Panc1 (cell line): ENCODE measurements around the gene FKBP1A. TPM values are rescaled to one million over a fixed set of nuclear protein-coding genes. Genes with fewer than 3 reads are reported as not detected.

Experiments used
- ATAC-seq: fragments of 200-7000 bp; cut with Tn5 transposase; 2 replicates; pipeline ENCODE4 v1.9.1; 2020; ENCODE audit warnings: mild to moderate bottlenecking, moderate library complexity
- BruUV-seq: library from RNA; stranded (reverse); fragments of 400-500 nt; replicated peaks from 2 replicates; lab custom pipeline; 2021; lab: Mats Ljungman, UMichigan
- CTCF ChIA-PET: fragments of 300-600 bp; sonication (Branson Sonifier 250); formaldehyde crosslinking; loops from one replicate; lab custom pipeline; 2022; ENCODE audit warnings: antibody characterized with exemption; lab: Charles Lee
- POLR2A ChIA-PET: fragments of 300-600 bp; sonication (Branson Sonifier 250); formaldehyde crosslinking; loops from one replicate; lab custom pipeline; 2022; ENCODE audit warnings: antibody characterized with exemption; lab: Charles Lee
- DNase-seq: peaks from one replicate; pipeline ENCODE4 v3.0.0-alpha.2; 2010; ENCODE audit warnings: low read depth, low spot score
- H3K27ac ChIP-seq: 2 replicates; pipeline ENCODE4 v1.5.1; 2011; ENCODE audit warnings: mild to moderate bottlenecking, low read length, inconsistent platforms
- H3K27me3 ChIP-seq: fragments of 200-500 bp; sonication (Bioruptor generic); 2 replicates; pipeline ENCODE4 v1.6.0; 2014; ENCODE audit warnings: low read length, inconsistent platforms; ENCODE audit not compliant: control insufficient read depth, insufficient read depth
- H3K36me3 ChIP-seq: fragments of 200-500 bp; sonication (Bioruptor generic); 2 replicates; pipeline ENCODE4 v1.5.1; 2014; ENCODE audit warnings: inconsistent platforms, mild to moderate bottlenecking, low read length, moderate library complexity; ENCODE audit not compliant: control insufficient read depth, insufficient read depth
- H3K4me1 ChIP-seq: 2 replicates; pipeline ENCODE4 v1.5.1; 2011; ENCODE audit warnings: inconsistent platforms, mild to moderate bottlenecking, low read length, moderate library complexity; ENCODE audit not compliant: control insufficient read depth, insufficient read depth
- H3K4me3 ChIP-seq, 2 experiments: 2 replicates each; pipeline ENCODE4 v1.5.1; 2011 to 2012; ENCODE audit warnings: low read depth in 2 of 2, low read length in 2 of 2, mild to moderate bottlenecking in 2 of 2, inconsistent platforms in 1 of 2, moderate library complexity in 1 of 2
- H3K9me3 ChIP-seq: fragments of 200-500 bp; sonication (Bioruptor generic); 2 replicates; pipeline ENCODE4 v1.5.1; 2014; ENCODE audit warnings: low read depth, mild to moderate bottlenecking, inconsistent platforms, low read length, moderate library complexity; ENCODE audit not compliant: control insufficient read depth, insufficient read depth
- POLR2AphosphoS5 ChIP-seq: IDR thresholded peaks from 2 replicates; pipeline ENCODE4 v1.6.1; 2012; ENCODE audit warnings: mild to moderate bottlenecking, low read depth, low read length, moderate library complexity
- SIN3A ChIP-seq: IDR thresholded peaks from 2 replicates; pipeline ENCODE4 v1.6.1; 2012; ENCODE audit warnings: low read depth, mild to moderate bottlenecking, low read length, moderate library complexity, borderline replicate concordance; ENCODE audit not compliant: insufficient read depth
- TCF7L2 ChIP-seq: IDR thresholded peaks from 2 replicates; pipeline ENCODE4 v1.6.1; 2011; ENCODE audit warnings: mild to moderate bottlenecking, low read depth, low read length, inconsistent platforms
- in situ Hi-C: cut with HindIII; loops from 2 replicates; pipeline ENCODE4 v1.10.0; 2016; ENCODE audit warnings: low sequenced_read_pairs, low pct_unique_long_range_greater_than_20kb
- intact Hi-C: fragments of 100-400 bp; cut with micrococcal nuclease; formaldehyde crosslinking; loops from one replicate; pipeline ENCODE4 v1.10.0; 2022; ENCODE audit not compliant: unreplicated experiment
- total RNA-seq: library from RNA; stranded (reverse); gene quantifications from one replicate; pipeline ENCODE4 v1.2.1, GENCODE V29; 2021; ENCODE audit not compliant: unreplicated experiment
- TF ChIP-seq, protein P1 (sequence below), 2 experiments: IDR thresholded peaks; 2 replicates each; pipeline ENCODE4 v1.6.1; 2011 to 2012; ENCODE audit warnings: low read depth in 2 of 2, control low read depth in 1 of 2, low read length in 1 of 2, mild to moderate bottlenecking in 1 of 2, moderate library complexity in 1 of 2; ENCODE audit not compliant: insufficient read depth in 1 of 2
- TF ChIP-seq, protein P2 (sequence below): fragments of 450-650 bp; IDR thresholded peaks from 2 replicates; pipeline ENCODE4 v1.5.1; 2017; ENCODE audit warnings: mild to moderate bottlenecking

The FKBP1A gene
- total RNA-seq, 1 experiment from 2014 or later: 695 TPM

DNA sequence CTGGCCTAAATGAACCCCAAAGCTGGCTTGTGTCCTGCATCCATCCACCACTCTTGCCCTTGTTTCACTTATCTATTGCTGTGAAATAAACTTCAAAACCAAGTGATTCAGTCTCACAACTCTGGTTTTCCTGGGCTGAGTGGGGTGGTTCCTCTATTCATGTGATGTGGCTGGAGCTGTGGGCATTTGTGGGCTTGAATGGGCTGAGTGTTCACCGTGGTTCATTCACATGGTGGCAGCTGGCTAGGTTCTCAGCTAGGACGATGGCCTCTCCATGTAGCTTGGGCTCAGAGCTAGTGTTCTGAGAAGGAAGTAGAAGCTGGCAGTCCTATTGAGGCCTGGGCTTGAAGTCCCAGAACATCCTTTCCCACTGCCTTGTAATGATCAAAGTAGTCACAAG lies 30.4 kb downstream of the FKBP1A start:
- intact Hi-C loops: no loop called here
- no peaks in the 10 kb centered on the region for H3K27me3 ChIP-seq
- H3K27ac ChIP-seq: no peak overlapping the region
- in situ Hi-C loops: no loop called here
- H3K9me3 ChIP-seq: no peaks in the 10 kb centered on the region
- no peaks in the 10 kb centered on the region for H3K36me3 ChIP-seq
- no peak overlapping the region for H3K4me3 ChIP-seq
- DNase-seq (no peak), ATAC-seq (peak; percentile 39; the same call in 1 of the 2 replicates)
- TF ChIP-seq SIN3A (no peak), TCF7L2 (no peak), POLR2AphosphoS5 (no peak)
- TF ChIP-seq, protein P1, sequence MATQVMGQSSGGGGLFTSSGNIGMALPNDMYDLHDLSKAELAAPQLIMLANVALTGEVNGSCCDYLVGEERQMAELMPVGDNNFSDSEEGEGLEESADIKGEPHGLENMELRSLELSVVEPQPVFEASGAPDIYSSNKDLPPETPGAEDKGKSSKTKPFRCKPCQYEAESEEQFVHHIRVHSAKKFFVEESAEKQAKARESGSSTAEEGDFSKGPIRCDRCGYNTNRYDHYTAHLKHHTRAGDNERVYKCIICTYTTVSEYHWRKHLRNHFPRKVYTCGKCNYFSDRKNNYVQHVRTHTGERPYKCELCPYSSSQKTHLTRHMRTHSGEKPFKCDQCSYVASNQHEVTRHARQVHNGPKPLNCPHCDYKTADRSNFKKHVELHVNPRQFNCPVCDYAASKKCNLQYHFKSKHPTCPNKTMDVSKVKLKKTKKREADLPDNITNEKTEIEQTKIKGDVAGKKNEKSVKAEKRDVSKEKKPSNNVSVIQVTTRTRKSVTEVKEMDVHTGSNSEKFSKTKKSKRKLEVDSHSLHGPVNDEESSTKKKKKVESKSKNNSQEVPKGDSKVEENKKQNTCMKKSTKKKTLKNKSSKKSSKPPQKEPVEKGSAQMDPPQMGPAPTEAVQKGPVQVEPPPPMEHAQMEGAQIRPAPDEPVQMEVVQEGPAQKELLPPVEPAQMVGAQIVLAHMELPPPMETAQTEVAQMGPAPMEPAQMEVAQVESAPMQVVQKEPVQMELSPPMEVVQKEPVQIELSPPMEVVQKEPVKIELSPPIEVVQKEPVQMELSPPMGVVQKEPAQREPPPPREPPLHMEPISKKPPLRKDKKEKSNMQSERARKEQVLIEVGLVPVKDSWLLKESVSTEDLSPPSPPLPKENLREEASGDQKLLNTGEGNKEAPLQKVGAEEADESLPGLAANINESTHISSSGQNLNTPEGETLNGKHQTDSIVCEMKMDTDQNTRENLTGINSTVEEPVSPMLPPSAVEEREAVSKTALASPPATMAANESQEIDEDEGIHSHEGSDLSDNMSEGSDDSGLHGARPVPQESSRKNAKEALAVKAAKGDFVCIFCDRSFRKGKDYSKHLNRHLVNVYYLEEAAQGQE (IDR thresholded peaks at IDR 0.05; ENCODE audit: insufficient read depth in 1 of 2, low read depth in 2 of 2, low read length in 1 of 2): no peak
- TF ChIP-seq, protein P2, sequence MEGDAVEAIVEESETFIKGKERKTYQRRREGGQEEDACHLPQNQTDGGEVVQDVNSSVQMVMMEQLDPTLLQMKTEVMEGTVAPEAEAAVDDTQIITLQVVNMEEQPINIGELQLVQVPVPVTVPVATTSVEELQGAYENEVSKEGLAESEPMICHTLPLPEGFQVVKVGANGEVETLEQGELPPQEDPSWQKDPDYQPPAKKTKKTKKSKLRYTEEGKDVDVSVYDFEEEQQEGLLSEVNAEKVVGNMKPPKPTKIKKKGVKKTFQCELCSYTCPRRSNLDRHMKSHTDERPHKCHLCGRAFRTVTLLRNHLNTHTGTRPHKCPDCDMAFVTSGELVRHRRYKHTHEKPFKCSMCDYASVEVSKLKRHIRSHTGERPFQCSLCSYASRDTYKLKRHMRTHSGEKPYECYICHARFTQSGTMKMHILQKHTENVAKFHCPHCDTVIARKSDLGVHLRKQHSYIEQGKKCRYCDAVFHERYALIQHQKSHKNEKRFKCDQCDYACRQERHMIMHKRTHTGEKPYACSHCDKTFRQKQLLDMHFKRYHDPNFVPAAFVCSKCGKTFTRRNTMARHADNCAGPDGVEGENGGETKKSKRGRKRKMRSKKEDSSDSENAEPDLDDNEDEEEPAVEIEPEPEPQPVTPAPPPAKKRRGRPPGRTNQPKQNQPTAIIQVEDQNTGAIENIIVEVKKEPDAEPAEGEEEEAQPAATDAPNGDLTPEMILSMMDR: no peak
- peaks cover 8% of the 10 kb centered on the region; the same call in 1 of the 2 replicates for H3K4me1 ChIP-seq
- ChIA-PET POLR2A (no interaction called here), CTCF (no interaction called here)
- BruUV-seq: no TSS peak

DNA sequence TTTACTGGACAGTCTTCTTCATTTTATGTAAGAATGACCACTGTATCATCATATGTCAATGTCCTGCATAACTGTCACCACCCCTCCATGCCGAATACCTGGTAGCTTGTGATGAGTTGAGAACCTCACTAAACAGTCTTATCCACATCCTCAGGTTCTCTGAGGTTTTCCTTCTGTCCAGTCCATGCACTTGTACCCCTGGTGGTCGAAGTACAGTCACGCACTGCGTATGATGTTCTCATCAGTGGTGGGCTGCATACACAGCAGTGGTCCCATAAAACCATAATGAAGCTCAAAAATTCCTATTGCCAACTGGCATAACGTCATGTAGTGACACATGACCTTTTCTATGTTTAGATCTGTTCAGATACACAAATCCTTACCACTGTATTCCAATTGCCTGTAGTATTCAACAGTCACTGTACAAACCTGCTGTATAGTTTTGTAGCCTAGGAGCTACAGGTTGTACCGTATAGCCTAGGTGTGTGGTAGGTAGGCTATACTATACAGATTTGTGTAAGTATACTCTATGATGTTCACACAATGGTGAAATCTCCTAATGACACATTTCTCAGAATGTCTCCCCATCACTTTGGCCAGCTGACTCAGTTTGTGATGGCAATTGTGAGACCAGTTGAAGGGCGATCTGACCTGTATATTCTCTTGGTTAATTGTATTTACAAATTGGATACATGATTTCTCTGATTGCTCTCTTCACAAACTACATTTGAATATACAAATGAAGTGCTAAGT lies 32.6 kb downstream of the FKBP1A start:
- Histone ChIP-seq H3K27ac (no peak overlapping the region), H3K36me3 (no peaks in the 10 kb centered on the region), H3K27me3 (no peaks in the 10 kb centered on the region), H3K4me1 (peaks cover 8% of the 10 kb centered on the region; the same call in 1 of the 2 replicates), H3K4me3 (no peak overlapping the region), H3K9me3 (peaks cover 3% of the 10 kb centered on the region; the same call in 1 of the 2 replicates)
- CTCF ChIA-PET: interaction anchor here (0.5 kb wide), 1 partner anchor 149 kb away, joined by 4 read pairs; no protein-coding TSS in a partner anchor
- intact Hi-C loops: no loop called here
- in situ Hi-C loops: no loop called here
- ATAC-seq (0 out of 2 replicates have a peak, but pooled peaks have one; percentile 29), DNase-seq (no peak)
- BruUV-seq: no TSS peak
- POLR2A ChIA-PET: no interaction called here
- TF ChIP-seq, protein P1 (IDR thresholded peaks at IDR 0.05; ENCODE audit: insufficient read depth in 1 of 2, low read depth in 2 of 2, low read length in 1 of 2): no peak
- no peak for TF ChIP-seq TCF7L2
- TF ChIP-seq, protein P2: peak; percentile 27; the same call in 1 of the 2 replicates
- no peak for TF ChIP-seq POLR2AphosphoS5
- TF ChIP-seq SIN3A: no peak
